GM13977 (cell line): ENCODE measurements around the gene PPP6R1.

Source experiments
- DNase-seq: peaks from one replicate; pipeline ENCODE4 v3.0.0; 2012; ENCODE audit warnings: low spot score
- in situ Hi-C: fragments of 300-500 bp; cut with MboI; formaldehyde crosslinking; loops from one replicate; pipeline ENCODE4 v1.12.0; 2022; ENCODE audit warnings: low sequenced_read_pairs, low pct_unique_long_range_greater_than_20kb, mixed read lengths, inconsistent platforms; ENCODE audit not compliant: unreplicated experiment
- TF ChIP-seq, protein P1 (sequence below): IDR thresholded peaks from 2 replicates; pipeline ENCODE4 v1.5.1; 2012; ENCODE audit warnings: mild to moderate bottlenecking, control low read depth; ENCODE audit not compliant: insufficient read depth; ENCODE audit errors: extremely low read depth, missing control alignments

Gene PPP6R1

DNA sequence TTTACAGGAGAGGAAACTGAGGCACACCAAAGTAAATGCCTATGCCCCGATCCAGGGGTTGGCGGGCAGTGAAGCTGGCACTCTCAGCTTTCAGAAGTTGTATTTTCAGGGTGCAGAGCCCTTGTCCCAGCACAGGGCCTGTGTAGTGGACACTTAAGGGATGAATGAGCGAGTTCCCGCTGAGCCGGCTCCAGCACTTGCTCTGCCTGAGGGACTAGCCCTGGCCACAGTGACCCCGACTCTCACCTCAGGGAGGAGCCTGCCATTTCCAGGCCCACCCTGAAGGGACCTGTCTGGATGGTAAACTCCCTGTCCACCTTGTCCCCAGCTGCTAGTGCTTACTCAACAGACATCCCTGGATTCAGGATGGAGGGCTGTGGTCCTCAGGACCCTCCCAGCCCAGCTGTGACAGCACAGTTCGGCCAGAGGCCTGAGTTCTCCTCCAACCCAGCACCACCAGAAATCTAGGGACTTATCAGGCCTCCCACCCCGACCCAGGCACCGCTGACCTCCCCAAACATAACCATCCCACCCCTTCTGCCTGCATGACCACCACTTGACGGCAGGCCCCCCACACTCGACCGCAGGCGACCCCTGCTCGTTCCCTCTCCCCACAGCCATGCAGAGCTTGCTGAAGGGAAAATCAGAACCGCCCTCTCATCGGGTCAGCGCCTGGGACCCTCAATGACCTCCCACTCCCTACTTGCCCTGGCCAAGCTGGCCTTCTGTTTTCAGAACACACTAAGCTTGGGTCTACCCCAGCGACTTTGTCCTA, 8.4 kb downstream of the PPP6R1 start:
- DNase-seq = no peak
- TF ChIP-seq, protein P1, sequence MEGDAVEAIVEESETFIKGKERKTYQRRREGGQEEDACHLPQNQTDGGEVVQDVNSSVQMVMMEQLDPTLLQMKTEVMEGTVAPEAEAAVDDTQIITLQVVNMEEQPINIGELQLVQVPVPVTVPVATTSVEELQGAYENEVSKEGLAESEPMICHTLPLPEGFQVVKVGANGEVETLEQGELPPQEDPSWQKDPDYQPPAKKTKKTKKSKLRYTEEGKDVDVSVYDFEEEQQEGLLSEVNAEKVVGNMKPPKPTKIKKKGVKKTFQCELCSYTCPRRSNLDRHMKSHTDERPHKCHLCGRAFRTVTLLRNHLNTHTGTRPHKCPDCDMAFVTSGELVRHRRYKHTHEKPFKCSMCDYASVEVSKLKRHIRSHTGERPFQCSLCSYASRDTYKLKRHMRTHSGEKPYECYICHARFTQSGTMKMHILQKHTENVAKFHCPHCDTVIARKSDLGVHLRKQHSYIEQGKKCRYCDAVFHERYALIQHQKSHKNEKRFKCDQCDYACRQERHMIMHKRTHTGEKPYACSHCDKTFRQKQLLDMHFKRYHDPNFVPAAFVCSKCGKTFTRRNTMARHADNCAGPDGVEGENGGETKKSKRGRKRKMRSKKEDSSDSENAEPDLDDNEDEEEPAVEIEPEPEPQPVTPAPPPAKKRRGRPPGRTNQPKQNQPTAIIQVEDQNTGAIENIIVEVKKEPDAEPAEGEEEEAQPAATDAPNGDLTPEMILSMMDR = no peak
- in situ Hi-C loops = no loop called here

DNA sequence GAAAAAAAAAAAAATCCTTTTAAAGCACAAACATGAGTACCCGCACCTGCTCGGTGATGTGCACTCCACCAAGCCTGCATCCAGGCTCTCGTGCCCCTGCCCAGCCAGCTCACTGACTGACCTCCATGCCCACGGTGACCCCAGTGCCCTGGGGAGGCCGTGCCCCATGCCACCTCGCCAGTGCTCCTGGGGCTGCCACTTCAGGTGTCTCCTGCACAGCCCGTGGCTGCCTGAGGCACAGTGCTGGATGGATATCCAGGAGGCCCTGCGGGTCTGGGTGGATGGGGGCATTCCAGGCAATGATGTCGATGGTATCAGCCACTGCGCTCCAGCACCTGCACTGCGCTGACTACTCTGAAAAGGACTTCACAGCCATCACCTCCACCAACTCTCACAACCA, 9.0 kb downstream of the PPP6R1 start:
- no peak for DNase-seq
- in situ Hi-C loops = no loop called here
- TF ChIP-seq, protein P1 = no peak

DNA sequence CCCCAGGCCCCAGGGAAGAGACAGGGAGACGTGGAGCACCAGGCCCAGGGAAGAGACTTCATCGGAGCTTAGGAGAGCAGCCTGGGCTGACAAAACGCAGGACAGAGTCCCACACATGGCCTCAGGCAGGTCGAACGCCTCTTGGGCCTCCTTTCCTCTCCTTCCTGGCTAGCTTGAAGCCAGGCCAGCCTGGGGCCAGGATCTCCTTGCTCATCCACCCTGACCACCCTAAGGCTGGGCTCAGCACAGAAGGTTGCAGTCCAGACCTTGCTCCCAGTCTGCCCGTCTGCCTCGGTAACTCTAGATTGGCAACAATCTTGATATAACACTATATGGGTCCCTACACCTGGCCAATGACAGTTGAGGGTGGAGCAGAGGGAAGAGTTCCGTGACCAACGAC, 10.1 kb downstream of the PPP6R1 start:
- in situ Hi-C loops = no loop called here
- TF ChIP-seq, protein P1 = no peak
- DNase-seq = no peak

DNA sequence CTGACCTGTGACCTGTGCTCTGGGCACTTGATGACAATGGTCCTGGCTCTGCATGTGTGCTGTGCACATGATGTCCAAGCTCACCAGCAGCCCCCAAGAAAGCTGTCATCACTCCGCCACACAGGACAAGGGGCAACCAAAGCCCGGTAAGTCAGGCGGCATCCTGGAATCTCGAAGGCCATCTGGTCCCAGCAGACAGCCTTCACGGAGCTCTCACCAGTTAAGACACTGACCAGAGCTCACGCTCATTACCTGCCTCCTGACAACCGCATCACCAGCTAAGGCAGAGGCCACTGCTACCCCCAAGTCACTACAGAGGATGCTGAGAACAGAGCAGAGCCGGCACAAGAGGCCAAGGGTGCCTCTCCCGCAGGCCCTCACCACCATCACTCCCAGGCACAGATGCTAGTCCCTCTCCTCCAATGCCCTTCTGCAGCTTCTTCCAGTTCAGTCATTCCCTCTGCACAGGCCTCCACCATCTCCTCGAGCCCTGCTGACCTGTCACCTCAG, 10.6 kb downstream of the PPP6R1 start:
- in situ Hi-C loops = no loop called here
- TF ChIP-seq, protein P1 = no peak
- DNase-seq = no peak

DNA sequence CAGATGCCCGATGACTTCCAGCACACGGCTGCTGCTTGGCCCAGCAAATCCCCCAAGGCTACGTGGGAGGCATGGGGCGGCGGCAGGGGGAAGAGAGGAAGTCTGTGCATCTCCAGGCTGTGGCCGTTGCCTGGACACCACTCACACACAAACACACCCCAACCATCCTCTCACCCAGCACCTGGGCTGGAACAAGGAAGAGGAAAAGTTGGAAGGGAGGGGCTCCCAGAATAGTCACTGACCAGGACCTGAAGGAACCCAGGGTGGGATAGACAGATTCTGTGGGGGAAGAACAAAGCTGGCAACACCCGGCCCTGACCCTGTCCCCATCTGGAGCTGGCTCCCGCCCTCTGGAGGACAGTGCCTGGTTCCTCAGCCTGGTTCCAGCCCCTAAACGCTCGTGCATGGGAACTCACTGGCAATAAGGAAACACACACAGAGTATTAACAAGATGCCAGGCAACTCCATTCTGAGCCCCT, 11.2 kb downstream of the PPP6R1 start:
- TF ChIP-seq, protein P1 = no peak
- DNase-seq = no peak
- in situ Hi-C loops = no loop called here

DNA sequence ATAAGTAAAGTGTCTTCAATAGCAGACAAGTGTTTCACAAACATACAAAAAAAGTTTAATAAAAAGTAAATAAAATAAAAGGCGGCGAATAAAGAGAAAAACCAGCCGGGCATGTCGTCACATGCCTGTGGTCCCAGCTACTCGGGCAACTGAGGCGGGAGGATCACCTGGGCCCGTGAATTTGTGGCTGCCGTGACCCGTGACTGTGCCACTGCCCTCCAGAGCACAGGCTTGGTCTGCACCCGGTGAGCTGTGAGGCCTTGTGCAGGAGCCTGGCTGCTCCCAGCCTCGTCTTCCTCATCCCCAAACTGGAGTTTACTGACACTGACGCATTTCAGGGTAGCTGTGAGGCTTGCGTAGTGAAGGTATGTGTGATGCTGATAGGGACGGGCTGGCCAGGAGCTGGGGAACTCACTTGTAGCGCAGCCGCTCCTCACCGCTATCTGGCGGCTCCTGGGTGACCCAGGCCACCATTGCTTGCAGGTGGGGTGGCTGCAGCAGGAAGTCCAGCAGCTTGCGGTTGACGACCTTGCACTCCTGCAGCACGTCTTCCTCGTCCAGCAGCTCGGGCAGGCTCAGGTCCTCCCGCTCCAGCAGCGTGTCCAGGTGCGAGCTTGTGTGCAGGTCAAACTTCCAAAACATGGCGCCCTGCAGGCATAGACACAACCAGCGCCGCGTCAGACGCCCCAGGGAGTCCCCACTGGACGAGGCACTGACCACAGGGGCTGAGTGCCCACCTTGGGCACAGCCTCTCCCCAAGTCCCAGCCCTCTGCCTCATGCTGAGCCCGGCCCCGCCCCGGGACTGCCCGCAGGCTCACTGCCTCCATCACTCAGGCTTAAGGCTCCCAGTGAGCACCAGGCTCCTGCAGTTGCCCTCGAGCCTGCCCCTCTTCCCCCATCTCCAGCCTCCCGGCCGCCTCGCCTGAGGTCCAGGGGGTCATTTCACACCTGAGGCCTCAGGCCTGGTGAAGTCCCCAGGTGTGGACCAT, 12.1 kb downstream of the PPP6R1 start:
- DNase-seq = no peak
- TF ChIP-seq, protein P1 = no peak
- in situ Hi-C loops = no loop called here
